Effector CD8-positive, alpha-beta T cell (primary cell): ENCODE data around the gene CRYGA.

Experiments
- DNase-seq: peaks from one replicate; lab custom pipeline; 2025; lab: John Stamatoyannopoulos, UW
- total RNA-seq, 4 experiments: gene quantifications; one replicate each; lab custom pipeline; 2026; lab: John Stamatoyannopoulos, UW

CRYGA gene, protein sequence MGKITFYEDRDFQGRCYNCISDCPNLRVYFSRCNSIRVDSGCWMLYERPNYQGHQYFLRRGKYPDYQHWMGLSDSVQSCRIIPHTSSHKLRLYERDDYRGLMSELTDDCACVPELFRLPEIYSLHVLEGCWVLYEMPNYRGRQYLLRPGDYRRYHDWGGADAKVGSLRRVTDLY
- 0 reads per million in 4 experiments for total RNA-seq

DNA sequence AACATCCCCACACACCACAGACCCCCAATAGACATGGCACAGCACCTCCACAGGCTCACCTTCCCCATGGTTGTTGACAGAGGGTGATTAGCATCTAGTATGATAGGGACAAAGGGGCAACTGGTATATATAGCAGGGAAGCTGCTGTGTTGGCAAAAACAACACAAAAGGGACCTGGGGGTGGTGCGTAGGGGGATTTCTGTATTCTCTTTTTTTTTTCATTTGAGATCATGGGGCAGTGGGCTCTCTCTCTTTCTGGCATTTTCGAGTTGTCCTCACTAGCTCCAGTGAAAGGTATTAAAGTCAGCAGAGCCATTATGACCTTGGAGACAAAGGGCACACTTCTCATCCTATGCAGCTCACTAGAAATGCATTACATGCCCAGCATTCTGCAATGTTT, at the start of gene CRYGA:
CRYGA (minus strand) TSS at position 101 of the 400 bp plus-strand sequence; CDS start at position 68, 33 bp downstream.
- no peak for DNase-seq

DNA sequence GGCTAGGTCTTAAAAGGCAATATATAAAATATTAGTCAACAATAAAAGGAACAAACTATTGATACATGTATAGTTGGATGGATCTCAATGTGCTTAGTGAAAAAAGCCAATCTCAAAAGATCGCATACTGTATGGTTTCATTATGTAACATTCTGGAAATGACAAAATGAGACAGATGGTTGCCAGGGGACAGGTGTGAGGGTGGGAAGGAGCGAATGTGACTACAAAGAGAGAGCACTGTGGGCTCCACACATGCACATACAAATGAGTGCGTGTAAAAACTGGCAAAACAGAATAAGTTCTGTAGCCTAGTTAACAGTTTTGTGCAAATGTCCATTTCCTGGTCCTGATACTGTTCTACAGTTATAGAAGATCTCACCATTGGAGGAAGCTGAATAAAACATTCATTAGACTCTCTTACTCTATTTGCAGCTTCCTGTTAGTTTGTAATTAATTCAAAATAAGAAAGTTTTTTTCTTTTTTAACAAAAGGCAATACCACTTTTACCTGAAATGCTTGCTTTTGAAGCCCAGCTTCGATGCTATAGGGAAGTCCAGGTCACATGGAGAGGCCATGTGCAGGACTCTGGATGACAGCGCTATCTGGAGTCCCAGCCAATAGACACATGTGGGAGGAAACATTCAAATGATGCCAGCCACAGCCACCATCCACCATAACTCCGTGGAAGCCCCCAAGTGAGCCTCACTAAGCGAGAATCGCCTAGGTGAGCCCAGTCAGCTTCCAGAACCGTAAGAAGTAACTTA, 47.5 kb upstream of the CRYGA start:
- DNase-seq = no peak

DNA sequence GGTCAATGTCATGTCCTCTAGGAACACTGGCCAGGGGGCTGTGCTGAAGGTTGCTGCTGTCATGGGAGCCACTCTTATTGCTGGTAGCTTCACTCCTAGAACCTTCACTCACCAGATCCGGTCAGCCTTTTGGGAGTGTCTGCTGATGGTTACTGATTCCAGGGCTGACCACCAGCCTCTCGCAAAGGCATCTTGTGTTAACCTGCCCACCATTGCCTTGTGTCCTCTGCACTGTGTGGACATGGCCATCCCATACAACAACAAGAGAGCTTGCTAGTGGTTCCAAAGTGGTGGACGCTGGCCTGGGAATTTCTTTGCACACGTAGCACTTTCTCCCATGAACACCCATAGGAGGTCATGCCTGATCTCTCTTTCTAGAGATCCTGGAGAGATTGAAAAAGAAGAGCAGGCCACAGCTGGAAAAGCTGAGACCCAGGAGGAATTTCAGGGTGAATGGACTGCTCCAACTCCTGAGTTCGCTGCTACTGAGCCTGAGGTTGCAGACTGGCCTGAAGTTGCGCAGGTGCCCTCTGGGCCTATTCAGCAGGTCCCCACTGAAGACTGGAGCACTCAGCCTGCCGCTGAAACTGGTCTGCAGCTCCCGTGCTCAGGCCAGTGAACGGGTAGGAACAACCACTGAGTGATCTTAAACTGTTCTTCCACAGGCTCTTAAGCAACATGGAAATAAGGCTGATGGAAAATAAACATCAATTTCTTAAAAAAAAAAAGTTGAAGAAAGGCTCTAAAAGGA, 45.1 kb upstream of the CRYGA start:
- no peak for DNase-seq

DNA sequence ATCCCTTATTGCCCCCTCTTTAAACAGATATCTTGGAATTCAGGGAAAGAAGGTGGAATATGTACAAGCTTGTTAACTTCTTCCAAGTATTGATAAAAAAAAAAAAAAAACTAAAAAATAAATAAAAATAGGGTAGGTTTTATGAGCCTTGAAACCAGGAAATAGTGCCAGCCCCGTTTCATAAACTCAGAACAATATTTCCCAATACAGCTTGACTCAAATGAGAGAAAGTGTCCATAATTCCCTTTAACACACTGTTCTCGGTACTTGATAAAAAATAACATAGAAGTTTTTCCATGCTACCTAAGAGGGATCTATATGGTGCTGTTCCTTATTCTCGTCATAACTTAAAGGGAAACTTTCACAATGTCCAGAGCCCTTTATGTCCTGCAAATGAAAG, 44.4 kb upstream of the CRYGA start:
- no peak for DNase-seq

DNA sequence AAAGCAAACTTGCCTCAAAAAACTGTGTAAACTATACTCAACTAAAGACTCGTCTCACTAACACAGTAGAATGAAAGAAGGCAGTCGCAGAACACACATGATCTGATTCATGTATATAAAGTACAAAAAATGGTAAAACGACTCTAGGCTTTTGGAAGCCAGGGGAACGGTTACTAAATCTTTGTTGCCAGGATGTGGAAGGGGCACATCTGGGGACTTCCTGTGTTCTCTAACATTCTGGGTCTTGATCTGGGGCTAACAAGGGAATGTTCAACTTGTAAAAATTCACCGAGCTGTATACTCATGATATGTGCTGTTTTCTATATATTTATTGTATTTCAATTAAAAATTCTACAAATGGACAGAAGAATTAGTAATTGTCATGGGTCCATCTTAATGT, 40.8 kb upstream of the CRYGA start:
- no peak for DNase-seq

DNA sequence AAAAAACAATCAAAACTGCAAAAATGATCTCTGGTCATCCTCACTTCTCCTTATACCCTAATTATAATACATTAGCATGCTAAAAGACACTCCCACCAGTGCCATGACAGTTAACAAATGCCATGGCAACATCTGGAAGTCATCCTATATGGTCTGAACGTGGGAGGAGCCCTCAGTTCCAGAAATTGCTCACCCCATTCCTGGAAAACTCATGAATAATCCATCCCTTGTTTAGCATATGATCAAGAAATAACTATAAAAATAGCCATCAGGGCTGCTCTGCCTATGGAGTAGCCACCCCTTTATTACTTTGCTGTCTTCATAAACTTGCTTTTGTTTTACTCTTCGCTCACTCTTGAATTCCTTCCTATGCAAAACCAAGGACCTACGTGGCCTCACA, 32.1 kb upstream of the CRYGA start:
- no peak for DNase-seq

DNA sequence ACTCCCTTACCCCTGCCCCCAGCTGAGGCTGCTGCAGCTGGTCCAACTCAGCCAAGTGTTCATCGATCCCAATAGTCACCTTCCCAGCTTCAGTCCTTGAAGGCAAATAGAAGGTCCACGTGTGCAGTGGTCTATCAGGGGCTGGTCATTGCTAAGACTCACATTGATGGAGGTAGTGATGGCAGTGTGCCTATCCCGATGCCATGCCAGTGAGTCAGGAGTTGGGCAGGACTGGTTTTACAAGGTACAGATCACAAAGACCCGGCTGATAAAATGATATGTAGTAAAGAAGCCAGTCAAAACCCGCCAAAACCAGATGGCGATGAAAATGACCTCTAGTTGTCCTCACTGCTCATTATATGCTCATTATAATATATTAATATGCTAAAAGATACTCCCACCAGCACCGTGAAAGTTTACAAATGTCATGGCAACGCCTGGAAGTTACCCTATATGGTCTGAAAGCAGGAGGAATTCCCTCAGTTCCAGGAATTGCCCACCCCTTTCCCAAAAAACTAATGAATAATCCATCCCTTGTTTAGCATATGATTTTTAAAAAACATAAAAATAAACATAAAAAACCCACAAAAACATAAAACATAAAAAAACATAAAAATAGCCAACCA, 29.3 kb upstream of the CRYGA start:
- no peak for DNase-seq

DNA sequence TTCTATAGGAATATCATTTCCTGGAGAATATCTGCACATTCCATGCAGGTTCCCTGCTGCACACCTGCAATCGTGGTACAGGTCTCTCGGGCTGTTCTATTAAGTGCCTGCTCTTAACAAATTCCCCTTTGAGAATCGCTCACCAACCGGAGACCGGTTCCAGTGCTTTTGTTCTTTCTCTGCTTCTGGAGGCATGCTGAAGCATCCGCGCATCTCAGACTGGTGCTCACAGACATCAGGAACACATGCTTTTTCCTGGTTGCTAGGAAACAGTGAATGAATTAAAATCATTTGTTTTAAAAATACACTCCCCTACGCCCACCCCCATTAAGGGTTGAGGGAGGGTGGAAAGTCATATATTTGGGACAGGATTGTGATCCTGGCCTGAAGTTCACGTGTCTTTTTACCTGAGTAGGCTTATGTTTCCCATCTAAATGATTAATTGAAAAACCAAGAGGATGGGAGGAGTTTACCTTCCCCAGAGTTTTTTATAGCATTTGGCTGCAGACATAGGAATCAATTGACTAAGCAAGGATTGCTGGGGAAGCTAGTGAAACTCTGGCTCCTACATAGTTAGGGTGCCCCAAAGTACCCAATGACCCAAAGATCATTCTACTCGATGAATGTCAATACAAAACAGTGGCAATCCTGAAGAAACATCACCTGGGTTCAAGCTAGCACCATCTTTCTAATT, 26.6 kb upstream of the CRYGA start, which contains the start of gene C2orf80:
C2orf80 (minus strand) TSS at position 221 of the 694 bp plus-strand sequence. CDS start 3,044 bp downstream, outside the sequence.
- no peak for DNase-seq

DNA sequence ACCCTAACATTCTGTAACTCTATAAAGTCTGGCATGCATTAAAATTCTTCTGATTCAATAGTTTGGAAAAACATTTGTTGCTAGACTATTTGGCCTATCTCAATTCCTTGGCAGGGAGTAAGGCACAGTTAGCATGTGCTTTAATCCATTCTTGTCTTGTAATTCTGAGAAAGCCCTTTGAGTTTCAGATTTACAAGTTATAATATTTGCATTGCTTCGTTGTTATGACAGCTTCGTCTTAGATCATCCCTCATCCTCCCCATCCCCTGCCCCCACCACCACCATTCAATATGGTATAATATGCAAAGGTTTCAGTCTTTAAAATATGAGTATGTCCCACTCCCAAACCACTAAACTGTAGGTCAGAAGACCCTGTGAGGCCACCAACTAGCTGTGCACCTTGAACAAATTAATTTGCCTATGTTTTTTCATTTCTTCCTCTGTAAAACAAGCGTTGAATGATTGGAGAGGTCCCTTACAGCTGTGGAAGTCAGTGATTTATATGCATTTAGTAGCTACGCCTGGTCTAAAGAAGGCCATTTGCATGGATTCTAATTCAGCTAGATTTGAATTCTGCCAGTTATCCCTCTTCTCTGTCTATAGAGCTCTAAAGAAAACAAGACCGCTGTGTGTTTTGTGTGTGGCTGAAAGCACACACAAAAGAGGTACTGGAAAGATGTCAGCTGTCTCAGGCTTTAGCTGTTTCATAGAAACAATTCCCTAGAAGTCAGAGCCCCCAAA, 25.9 kb upstream of the CRYGA start:
- DNase-seq = no peak

DNA sequence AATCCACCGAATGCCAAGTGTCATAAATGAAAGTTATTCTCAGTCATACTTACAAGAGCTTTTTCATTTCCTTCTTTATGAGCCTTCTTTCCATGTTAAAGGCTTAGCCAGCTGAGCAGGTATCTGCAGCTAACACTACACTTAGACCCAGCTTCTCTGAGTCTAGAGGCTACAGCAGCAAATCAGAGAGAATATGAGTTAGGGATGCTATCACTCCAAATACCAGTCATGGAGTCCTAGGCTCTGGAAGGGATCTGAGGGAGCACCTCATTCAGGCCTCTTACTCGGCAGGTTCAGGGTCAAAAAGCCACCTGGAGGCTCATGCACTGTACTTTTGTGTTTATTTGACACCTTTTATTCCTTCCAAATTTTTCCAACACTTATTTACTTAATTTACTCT, 23.5 kb upstream of the CRYGA start:
- DNase-seq = no peak

DNA sequence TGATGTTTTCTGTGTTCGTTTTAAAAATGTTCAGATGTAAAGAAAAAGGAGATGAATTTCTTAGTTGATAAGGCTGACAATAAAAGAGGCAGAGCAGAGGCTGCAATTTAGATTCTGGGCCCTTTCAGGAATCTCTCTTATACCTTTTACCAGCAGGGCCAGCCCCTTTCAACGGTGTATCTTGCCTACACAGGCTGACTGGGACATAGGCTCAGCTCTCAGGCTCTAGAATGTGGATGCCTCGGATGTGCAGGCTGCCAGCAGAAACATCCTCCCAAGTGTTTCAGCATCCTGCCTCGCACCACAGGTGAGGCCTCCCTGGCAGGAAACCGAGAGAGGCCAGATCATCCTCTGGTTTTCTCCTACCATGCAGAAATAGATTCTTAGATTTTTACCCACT, 23.1 kb upstream of the CRYGA start:
- DNase-seq = no peak

DNA sequence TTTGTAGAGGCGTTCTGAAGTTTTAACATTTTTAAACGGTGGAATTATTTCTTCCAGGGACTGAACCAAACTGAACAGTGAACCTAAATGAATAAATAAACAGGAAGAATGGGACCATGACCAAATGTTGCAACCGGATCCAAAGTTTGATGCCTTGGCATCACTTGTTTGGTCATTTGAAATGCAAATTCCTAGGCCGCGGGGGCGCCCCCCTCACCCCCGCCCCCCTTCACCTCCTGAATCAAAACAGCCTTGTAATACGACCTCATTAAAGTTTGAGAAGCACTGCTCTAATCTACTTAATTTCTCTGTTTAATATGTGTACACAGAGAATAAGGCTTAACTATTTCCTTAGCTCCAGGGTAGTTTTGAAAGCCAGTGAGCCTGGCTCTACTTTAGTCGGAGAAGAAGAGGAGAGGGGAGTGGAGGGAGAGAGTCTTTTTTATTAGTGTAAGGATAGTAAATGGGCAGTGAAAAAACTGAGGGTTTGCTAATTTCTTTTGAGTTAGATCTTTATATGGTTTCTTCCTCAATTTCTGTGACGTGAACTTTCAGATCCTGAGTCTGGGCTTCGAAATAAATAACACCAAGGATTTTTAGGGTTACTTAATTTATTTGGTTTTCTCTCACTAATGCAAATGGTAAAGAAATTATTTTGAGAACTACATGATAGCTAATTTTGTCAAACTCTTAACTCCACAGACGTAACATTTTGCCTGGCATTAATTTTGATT, 20.8 kb upstream of the CRYGA start:
- DNase-seq = no peak

DNA sequence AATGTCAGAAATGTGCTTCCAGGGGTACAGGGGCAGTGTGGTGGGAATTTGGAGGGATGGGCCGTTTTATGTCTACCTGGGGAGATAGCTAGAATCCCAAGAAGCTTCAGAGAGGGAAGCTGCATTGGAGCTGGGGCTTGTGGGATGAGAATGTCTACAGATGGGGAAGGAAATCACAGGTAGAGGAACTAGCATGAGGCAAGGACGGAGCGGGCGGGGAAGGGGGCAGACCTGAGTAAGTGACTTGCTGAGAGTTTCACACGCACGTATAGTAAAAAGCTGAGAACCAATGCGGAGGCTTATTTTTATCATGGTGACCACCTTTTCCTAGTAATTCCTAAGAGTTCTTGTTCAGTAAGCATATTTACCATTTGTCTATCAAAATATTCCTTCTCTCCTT, 20.1 kb upstream of the CRYGA start:
- no peak for DNase-seq

DNA sequence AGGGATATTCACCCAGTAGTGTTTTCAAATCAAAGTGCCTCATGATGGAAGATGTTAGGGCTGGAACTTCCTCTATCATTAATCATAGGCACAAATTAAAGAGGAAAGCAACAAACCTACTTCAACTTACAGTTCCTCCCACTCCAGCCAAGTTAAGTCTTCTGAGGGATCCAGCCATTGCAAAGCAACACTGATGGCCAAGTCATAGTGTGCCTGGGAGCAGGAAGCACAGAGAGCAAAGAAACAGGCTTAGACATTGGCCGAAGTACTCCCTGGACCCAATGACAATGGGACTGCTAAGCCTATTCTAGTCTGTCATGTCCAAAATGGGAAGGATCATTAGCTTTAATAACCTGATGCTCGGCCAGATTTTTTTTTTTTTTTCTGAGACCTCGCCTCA, 19.4 kb upstream of the CRYGA start:
- DNase-seq = no peak

DNA sequence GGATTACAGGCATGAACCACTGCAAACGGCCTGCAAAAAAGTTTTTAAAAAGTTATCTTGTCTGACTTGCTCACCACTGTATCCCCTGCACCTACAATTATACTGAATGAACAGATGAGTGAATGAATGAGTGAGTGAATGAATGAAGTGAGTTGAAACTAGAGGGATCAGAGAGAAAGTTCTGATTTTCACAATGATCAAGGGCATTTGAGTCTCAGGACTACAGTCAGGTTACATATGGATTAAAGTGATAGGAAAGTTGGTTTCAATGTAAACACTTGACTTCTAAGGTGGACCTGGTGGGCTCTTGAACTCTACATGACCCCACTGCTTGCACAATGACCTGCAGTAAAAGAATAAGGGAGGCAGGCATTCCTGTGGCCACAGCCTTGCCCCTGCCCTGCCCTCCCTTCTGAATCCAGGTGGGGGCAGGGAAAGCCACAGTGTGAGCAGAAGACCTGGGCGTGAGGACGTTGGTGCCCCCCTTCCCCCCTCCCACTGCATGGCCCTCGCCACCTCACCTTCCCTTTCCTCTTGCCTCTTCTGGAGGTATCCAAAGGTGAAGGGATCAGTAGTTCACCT, 15.7 kb upstream of the CRYGA start:
- no peak for DNase-seq

DNA sequence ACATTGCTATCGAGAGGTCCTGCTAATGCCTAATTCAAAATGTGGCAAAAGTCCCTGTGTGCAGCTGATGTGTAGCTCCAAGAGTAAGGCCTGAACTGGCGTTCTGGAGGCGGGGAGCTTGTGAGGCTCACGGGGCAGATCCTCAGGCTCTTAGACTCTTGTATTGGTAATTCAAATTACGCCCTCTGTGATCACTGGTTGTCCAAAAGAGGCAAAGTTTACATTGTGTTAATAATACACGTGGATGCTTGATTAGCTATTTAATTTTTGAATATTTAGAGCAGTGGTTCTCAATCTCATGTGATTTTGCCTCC, 12.4 kb upstream of the CRYGA start:
- no peak for DNase-seq

DNA sequence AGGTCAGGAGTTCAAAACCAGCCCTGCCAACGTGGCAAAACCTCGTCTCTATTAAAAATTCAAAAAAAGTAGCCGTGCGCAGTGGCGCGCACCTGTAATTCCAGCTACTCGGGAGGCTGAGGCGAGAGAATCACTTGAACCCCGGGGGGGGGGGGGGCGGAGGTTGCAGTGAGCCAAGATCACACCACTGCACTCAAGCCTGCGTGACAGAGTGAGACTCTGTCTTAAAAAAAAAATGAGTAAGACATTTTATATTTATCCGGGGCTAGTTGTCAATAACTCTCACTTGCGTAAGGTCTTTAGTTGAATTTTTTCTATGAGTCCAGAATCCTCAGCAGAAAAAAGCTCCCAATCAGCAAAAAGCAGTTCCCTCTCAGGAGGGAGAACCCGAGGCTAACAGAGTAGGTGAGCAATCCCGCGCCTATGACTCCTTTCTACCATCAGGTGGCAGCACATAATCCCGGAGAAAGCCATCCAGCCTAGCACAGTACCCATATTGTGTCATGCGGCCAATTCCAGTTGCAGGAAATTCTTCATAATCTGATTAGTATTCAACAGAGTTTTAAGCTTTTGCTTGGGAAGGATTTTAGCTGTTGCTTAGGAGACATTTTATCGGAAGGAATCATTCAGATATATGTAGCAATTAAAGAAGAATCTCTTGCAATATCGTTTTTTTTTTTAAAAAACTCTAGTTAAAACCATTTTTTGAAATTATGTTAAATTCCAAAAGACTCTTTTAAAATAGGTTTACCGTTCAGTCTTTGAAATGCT, 11.9 kb upstream of the CRYGA start:
- DNase-seq = peak; percentile 24

DNA sequence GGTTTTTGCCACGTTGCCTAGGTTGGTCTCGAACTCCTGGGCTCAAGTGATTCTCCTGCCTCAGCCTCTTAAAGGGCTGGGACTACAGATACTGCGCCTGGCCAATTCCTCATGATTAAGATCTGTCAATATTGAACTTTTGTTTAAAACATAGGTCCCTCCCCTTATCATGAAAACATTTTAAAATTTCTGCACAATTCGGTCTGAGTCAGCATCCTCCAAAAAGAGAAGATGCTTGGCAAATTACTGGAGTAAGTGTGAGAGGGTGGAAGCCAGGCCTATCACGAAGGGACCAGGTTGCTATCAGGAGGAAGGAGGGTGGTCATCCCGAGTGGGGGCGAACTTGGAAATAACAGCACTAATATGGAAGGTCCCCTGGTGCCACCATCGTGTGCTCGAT, 10.8 kb upstream of the CRYGA start:
- no peak for DNase-seq

DNA sequence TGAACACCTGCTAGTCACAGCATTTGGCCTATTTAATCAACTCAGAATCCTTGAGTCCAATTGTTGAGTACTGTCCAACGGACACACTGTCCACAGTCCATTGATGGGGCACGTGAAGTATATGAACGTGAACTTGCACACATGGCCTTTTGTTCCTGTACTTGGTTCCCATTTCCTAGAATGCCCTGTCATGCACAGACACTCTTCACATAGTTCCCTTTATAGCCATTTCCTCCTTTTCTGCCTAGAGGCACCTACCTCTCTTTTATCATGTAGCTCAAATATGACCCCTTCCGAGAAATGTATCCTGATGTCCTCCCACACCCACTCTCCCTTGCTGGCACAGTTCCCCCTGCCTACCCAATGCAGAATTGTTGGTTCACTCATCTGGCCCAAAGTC, 8.7 kb upstream of the CRYGA start:
- no peak for DNase-seq
